GM18867 (cell line): ENCODE results near the gene MPP3.
"Not testable (repeated sequence)": the region's sequence is repeated elsewhere in the genome, so short reads cannot be mapped to it uniquely, and the experiment has no call there.

Source experiments
- ATAC-seq: cut with Tn5 transposase; IDR thresholded peaks from one replicate; pipeline ENCODE4 v1.9.1; 2021; ENCODE audit warnings: mild to moderate bottlenecking, moderate library complexity; ENCODE audit not compliant: unreplicated experiment

MPP3 gene

GRCh38 chr17:43832976-43833829 is at the start of gene MPP3:
Gene MPP3, minus strand, starts transcription at chr17:43833146. Its CDS starts 1,240 bp downstream, at chr17:43831906.
- no peak for ATAC-seq

- no peak for ATAC-seq
These were observed 49.0 kb upstream of the MPP3 start for GRCh38 chr17:43881758-43882505.

- no peak for ATAC-seq
These were observed 48.2 kb upstream of the MPP3 start for GRCh38 chr17:43881181-43881580.

GRCh38 chr17:43880420-43880991 is 47.6 kb upstream of the MPP3 start:
- no peak for ATAC-seq

- no peak for ATAC-seq
These were observed 46.9 kb upstream of the MPP3 start for GRCh38 chr17:43879723-43880419.

GRCh38 chr17:43878260-43879175 is 45.6 kb upstream of the MPP3 start:
- ATAC-seq: no peak

GRCh38 chr17:43877451-43878155 is 44.7 kb upstream of the MPP3 start:
- no peak for ATAC-seq

- ATAC-seq: no peak
These were observed 44.1 kb upstream of the MPP3 start for GRCh38 chr17:43877031-43877430.

GRCh38 chr17:43875476-43876147 is 42.7 kb upstream of the MPP3 start:
- ATAC-seq: no peak

- no peak for ATAC-seq
These were observed 41.3 kb upstream of the MPP3 start for GRCh38 chr17:43874293-43874692.

GRCh38 chr17:43873815-43874214 is 40.9 kb upstream of the MPP3 start:
- ATAC-seq: no peak

GRCh38 chr17:43873091-43873490 is 40.1 kb upstream of the MPP3 start:
- ATAC-seq: no peak

GRCh38 chr17:43871946-43872690 is 39.2 kb upstream of the MPP3 start:
- ATAC-seq: no peak

GRCh38 chr17:43869031-43869430 is 36.1 kb upstream of the MPP3 start:
- not testable (repeated sequence) for ATAC-seq

- no peak for ATAC-seq
These were observed 35.5 kb upstream of the MPP3 start for GRCh38 chr17:43868226-43868994.

- no peak for ATAC-seq
These were observed 31.4 kb upstream of the MPP3 start for GRCh38 chr17:43864161-43864984.

GRCh38 chr17:43861960-43862359 is 29.0 kb upstream of the MPP3 start:
- ATAC-seq: no peak
